Body of pancreas (tissue), 4 donors: ENCODE data around the gene ARF5. TPM values are rescaled to one million over a fixed set of nuclear protein-coding genes. Genes with fewer than 3 reads are reported as not detected.

Experiments used
- ATAC-seq: fragments of 150-250 bp; one replicate; pipeline ENCODE4 v1.9.1; 2016
- DNase-seq, 4 donors: peaks; one replicate each; pipeline ENCODE4 v3.0.0-alpha.2; 2019
- H3K27ac ChIP-seq, 4 donors: fragments of 200-600 bp; sonication (generic); 1 replicate in 3 of 4; 2 replicates in 1 of 4; pipeline versions ENCODE4 v1.5.1 to v1.6.1; 2016 to 2019; ENCODE audit warnings: mild to moderate bottlenecking in 1 of 4, mixed read lengths in 1 of 4, moderate library complexity in 1 of 4
- H3K27me3 ChIP-seq, 2 donors: fragments of 200-600 bp; sonication (generic); one replicate each; pipeline ENCODE4 v1.6.0; 2016; ENCODE audit warnings: mild to moderate bottlenecking in 1 of 2
- H3K36me3 ChIP-seq, 2 donors: fragments of 200-600 bp; sonication (generic); replicated peaks in 1 of 2; 2 replicates each; pipeline ENCODE4 v1.5.1; 2016; ENCODE audit warnings: low read depth in 2 of 2; ENCODE audit not compliant: insufficient read depth in 1 of 2
- H3K4me1 ChIP-seq: fragments of 200-600 bp; sonication (generic); one replicate; pipeline ENCODE4 v1.6.0; 2016
- H3K4me3 ChIP-seq, 2 donors: fragments of 200-600 bp; sonication (generic); 1 replicate in 1 of 2; 2 replicates in 1 of 2; pipeline ENCODE4 v1.5.1; 2016 to 2019
- H3K9me3 ChIP-seq, 3 donors: fragments of 200-600 bp; sonication (generic); 1 replicate in 2 of 3; 2 replicates in 1 of 3; pipeline ENCODE4 v1.5.1; 2016
- POLR2A ChIP-seq, 3 donors: fragments of 450-650 bp; IDR thresholded peaks; one replicate each; pipeline ENCODE4 v1.6.1; 2016; ENCODE audit warnings: antibody characterized with exemption in 3 of 3, mild to moderate bottlenecking in 2 of 3
- WGBS, 2 donors: methylation state at CpG; one replicate each; pipeline ENCODE4 v1.1.5; 2017; 5-methylcytosine and 5-hydroxymethylcytosine counted together
- intact Hi-C: fragments of 100-400 bp; cut with DNase I; formaldehyde crosslinking; loops from one replicate; pipeline ENCODE4 v1.15.1; 2023
- total RNA-seq, 2 donors: library from RNA; depleted of rRNA; stranded (reverse); fragments of >200 nt; gene quantifications; one replicate each; pipeline ENCODE4 v1.1.0, GENCODE V29; 2016
- TF ChIP-seq, protein P1 (sequence below), 7 experiments: fragments of 450-650 bp in 4 of 7; fragments of 200-600 bp in 3 of 7; sonication (generic) in 3 of 7; IDR thresholded peaks; one replicate each; pipeline ENCODE4 v1.5.1; 2016 to 2019; ENCODE audit warnings: antibody characterized with exemption in 7 of 7

Gene ARF5
- total RNA-seq, 2 donors from 2014 or later, result 107 to 132 TPM

- DNase-seq (peak; percentile 36 to 67 (median 50)), ATAC-seq (no peak)
- Histone ChIP-seq H3K4me1 (peaks cover 66% of the 10 kb centered on the region), H3K4me3 (peak overlapping the region; percentile 40 to 47), H3K27ac (peak overlapping the region; percentile 93 to 98 (median 96)), H3K27me3 (no peaks in the 10 kb centered on the region), H3K9me3 (no peaks in the 10 kb centered on the region), H3K36me3 (peaks cover 5 to 6% of the 10 kb centered on the region in 2 donors)
- intact Hi-C loops, result no loop called here
- 29 to 33% methylated on average over 19 to 20 of the region's 20 CpGs for WGBS, 2 donors
- TF ChIP-seq, protein P1, sequence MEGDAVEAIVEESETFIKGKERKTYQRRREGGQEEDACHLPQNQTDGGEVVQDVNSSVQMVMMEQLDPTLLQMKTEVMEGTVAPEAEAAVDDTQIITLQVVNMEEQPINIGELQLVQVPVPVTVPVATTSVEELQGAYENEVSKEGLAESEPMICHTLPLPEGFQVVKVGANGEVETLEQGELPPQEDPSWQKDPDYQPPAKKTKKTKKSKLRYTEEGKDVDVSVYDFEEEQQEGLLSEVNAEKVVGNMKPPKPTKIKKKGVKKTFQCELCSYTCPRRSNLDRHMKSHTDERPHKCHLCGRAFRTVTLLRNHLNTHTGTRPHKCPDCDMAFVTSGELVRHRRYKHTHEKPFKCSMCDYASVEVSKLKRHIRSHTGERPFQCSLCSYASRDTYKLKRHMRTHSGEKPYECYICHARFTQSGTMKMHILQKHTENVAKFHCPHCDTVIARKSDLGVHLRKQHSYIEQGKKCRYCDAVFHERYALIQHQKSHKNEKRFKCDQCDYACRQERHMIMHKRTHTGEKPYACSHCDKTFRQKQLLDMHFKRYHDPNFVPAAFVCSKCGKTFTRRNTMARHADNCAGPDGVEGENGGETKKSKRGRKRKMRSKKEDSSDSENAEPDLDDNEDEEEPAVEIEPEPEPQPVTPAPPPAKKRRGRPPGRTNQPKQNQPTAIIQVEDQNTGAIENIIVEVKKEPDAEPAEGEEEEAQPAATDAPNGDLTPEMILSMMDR (IDR thresholded peaks at IDR 0.05), result no peak
- no peak for TF ChIP-seq POLR2A (IDR thresholded peaks at IDR 0.05)
These were observed 570 bp upstream of the ARF5 start for GRCh38 chr7:127587663-127588018.

- Histone ChIP-seq H3K27ac (peak overlapping the region; percentile 93 to 98 (median 96)), H3K9me3 (no peaks in the 10 kb centered on the region), H3K27me3 (no peaks in the 10 kb centered on the region), H3K4me3 (peak overlapping the region; percentile 58 to 94), H3K36me3 (peaks cover 5 to 6% of the 10 kb centered on the region in 2 donors), H3K4me1 (peaks cover 66% of the 10 kb centered on the region)
- ATAC-seq (peak; percentile 58), DNase-seq (peak; percentile 81 to 90 (median 88))
- WGBS, 2 donors, result 3 to 4% methylated on average over 24 to 43 of the region's 43 CpGs
- intact Hi-C loops, result no loop called here
- TF ChIP-seq POLR2A (IDR thresholded peaks at IDR 0.05), result peak in 2 of 3 donors; percentile 81 to 84
- TF ChIP-seq, protein P1 (IDR thresholded peaks at IDR 0.05), result peak in 6 of 7 experiments; percentile 22 to 57 (median 44)
These were observed 679 bp downstream of the ARF5 start for GRCh38 chr7:127588697-127589482.

DNA sequence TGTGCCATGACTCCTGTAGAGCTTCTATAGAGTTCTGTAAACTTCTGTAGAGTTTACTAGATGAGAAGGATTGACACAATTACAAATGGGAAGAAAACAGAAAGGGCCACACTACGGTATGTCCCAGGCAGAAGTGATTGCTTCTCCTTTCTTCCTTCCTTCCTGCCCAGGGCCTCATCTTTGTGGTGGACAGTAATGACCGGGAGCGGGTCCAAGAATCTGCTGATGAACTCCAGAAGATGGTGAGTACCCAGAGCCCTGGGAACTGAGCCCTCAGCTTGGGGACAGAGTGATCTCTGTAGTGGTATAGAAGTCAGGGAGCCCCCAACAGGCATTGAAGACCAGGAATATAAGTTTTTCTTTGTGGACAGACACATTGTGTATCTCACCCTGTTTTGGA lies 1.7 kb downstream of the ARF5 start:
- no peak for ATAC-seq
- TF ChIP-seq, protein P1 (IDR thresholded peaks at IDR 0.05), result no peak
- TF ChIP-seq POLR2A (IDR thresholded peaks at IDR 0.05), result no peak
- intact Hi-C loops, result loop anchor here (10.0 kb wide), 1 partner anchor 55 kb away; no protein-coding TSS in a partner anchor

DNA sequence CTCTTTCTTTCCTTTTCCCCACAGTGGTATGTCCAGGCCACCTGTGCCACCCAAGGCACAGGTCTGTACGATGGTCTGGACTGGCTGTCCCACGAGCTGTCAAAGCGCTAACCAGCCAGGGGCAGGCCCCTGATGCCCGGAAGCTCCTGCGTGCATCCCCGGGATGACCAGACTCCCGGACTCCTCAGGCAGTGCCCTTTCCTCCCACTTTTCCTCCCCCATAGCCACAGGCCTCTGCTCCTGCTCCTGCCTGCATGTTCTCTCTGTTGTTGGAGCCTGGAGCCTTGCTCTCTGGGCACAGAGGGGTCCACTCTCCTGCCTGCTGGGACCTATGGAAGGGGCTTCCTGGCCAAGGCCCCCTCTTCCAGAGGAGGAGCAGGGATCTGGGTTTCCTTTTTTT lies 3.0 kb downstream of the ARF5 start:
- Histone ChIP-seq H3K27ac (peak overlapping the region in 1 of 4 donors; percentile 4), H3K27me3 (no peaks in the 10 kb centered on the region), H3K4me3 (no peak overlapping the region), H3K4me1 (peaks cover 63% of the 10 kb centered on the region), H3K9me3 (no peaks in the 10 kb centered on the region), H3K36me3 (peaks cover 5 to 6% of the 10 kb centered on the region in 2 donors)
- TF ChIP-seq, protein P1 (IDR thresholded peaks at IDR 0.05), result no peak
- TF ChIP-seq POLR2A (IDR thresholded peaks at IDR 0.05), result no peak
- ATAC-seq (no peak), DNase-seq (no peak)
- 92 to 100% methylated on average over 7 of the region's 7 CpGs for WGBS, 2 donors
- intact Hi-C loops, result loop anchor here (10.0 kb wide), 1 partner anchor 54 kb away; no protein-coding TSS in a partner anchor

More for the DNA sequence above, 1.7 kb downstream of the ARF5 start:
- Histone ChIP-seq H3K27me3 (no peaks in the 10 kb centered on the region), H3K4me1 (peaks cover 66% of the 10 kb centered on the region), H3K4me3 (no peak overlapping the region), H3K27ac (peak overlapping the region in 3 of 4 donors; percentile 94 to 98 (median 97)), H3K9me3 (no peaks in the 10 kb centered on the region), H3K36me3 (peaks cover 5 to 6% of the 10 kb centered on the region in 2 donors)
- WGBS, 2 donors, result 61% methylated on average over 3 of the region's 3 CpGs; no CpG with 5 or more reads in 1 of the 2 donors
- peak in 1 of 4 donors; percentile 22 for DNase-seq
